GM10266 (cell line): ENCODE data around the gene HS6ST3.

ENCODE experiments used
- DNase-seq: peaks from one replicate; pipeline ENCODE4 v3.0.0; 2012; ENCODE audit errors: extremely low spot score
- CTCF ChIP-seq: IDR thresholded peaks from 2 replicates; pipeline ENCODE4 v1.5.1; 2012; ENCODE audit warnings: mild to moderate bottlenecking, low read depth; ENCODE audit not compliant: control insufficient read depth, insufficient read depth; ENCODE audit errors: missing control alignments

The HS6ST3 gene

GRCh38 chr13:96821971-96822370, 732.1 kb downstream of the HS6ST3 start:
- TF ChIP-seq CTCF, result no peak
- no peak for DNase-seq

GRCh38 chr13:96822895-96823294, 733.0 kb downstream of the HS6ST3 start:
- TF ChIP-seq CTCF, result no peak
- peak; percentile 14 for DNase-seq

DNA sequence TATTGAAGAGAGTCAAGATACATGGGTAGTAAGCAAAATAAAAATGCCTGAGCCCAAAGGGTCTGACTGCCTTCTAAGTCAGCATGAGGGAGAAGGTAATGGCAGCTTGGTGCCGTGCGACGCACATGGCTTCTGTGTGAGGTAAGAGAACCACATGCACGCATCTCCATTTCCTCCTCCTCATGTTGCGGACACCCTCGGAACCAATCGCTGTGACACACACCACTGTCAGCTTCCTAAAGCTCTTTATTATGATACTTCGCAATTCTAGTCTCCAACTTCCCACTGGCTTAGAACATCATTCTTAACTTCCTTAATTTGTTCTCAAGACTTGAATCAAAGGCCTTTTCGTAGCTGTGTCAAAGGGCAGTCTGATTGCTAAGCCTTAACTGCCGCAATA, 734.2 kb downstream of the HS6ST3 start:
- TF ChIP-seq CTCF, result no peak
- no peak for DNase-seq

GRCh38 chr13:96825653-96826052, 735.7 kb downstream of the HS6ST3 start:
- DNase-seq, result no peak
- no peak for TF ChIP-seq CTCF

- DNase-seq, result no peak
- no peak for TF ChIP-seq CTCF
These were observed 744.7 kb downstream of the HS6ST3 start for GRCh38 chr13:96834626-96835025.

DNA sequence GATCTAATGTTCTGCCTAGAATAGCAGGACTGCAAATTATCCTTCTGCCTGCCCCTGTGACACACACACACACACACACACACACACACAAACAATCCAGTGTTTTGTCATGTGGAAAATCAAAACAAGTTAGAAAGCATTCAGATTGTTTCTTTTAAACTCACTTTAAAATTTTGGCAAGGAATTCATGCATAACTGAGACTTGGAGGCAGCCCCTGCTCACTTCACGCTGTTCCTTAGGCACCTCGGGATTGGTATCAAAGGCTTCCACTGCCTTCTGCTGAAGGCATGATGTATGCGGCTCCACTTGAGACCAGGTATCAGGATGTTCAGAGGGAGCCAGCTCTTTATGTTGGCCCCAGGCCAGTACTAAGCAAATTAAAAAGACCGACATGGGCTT, 745.6 kb downstream of the HS6ST3 start:
- no peak for DNase-seq
- no peak for TF ChIP-seq CTCF

DNA sequence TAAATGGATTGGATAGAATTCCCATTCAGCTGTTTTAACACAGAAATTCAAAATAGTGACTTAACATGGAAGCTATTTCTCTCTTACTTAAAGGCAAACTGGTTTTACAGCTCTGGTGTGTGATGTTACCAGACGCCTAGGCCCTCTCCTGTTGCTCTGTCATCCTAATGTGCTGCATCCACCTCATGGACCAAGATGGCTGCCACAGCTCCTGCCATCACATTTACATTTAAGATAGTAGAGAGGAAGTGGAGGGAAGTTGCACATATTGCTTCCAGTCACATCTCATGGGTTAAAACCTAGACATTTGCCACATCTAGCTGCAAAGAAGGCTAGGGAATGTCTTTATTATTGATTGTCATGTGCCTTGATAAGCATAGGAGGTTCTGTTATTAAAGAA, 746.8 kb downstream of the HS6ST3 start:
- no peak for TF ChIP-seq CTCF
- DNase-seq, result no peak

GRCh38 chr13:96837809-96838208, 747.9 kb downstream of the HS6ST3 start:
- no peak for TF ChIP-seq CTCF
- DNase-seq, result no peak
